Neural crest cell (in vitro differentiated cells): ENCODE data around the gene RBFOX1. TPM values are rescaled to one million over a fixed set of nuclear protein-coding genes. Genes with fewer than 3 reads are reported as not detected.

Experiments
- DNase-seq: peaks from one replicate; pipeline ENCODE4 v3.0.0; 2021; ENCODE audit warnings: low read depth, mixed read lengths, low spot score
- H3K27ac Mint-ChIP-seq: one replicate; pipeline ENCODE4 v1.8.0; 2021; ENCODE audit warnings: mild to moderate bottlenecking, mixed read lengths; ENCODE audit not compliant: unreplicated experiment
- H3K27me3 Mint-ChIP-seq: 2 replicates; pipeline ENCODE4 v1.8.0; 2021; ENCODE audit warnings: low read depth, mild to moderate bottlenecking, mixed read lengths
- H3K36me3 Mint-ChIP-seq: 2 replicates; pipeline ENCODE4 v1.8.0; 2021; ENCODE audit warnings: low read depth, mild to moderate bottlenecking, mixed read lengths
- H3K4me1 Mint-ChIP-seq: 2 replicates; pipeline ENCODE4 v1.8.0; 2021; ENCODE audit warnings: mixed read lengths
- H3K4me3 Mint-ChIP-seq: one replicate; pipeline ENCODE4 v1.8.0; 2021; ENCODE audit warnings: mild to moderate bottlenecking, mixed read lengths
- H3K9me3 Mint-ChIP-seq: 2 replicates; pipeline ENCODE4 v1.8.0; 2021; ENCODE audit warnings: mixed read lengths
- total RNA-seq: library from RNA; stranded (reverse); gene quantifications from 2 replicates; pipeline ENCODE4 v1.2.1, GENCODE V29; 2021
- TF ChIP-seq, protein P1 (sequence below): fragments of 200-600 bp; sonication (generic); conservative IDR thresholded peaks from 2 replicates; pipeline ENCODE4 v1.5.0; 2021; ENCODE audit warnings: antibody characterized with exemption, mild to moderate bottlenecking

Gene RBFOX1
- total RNA-seq, 1 donor from 2014 or later, result 1.4 TPM

DNA sequence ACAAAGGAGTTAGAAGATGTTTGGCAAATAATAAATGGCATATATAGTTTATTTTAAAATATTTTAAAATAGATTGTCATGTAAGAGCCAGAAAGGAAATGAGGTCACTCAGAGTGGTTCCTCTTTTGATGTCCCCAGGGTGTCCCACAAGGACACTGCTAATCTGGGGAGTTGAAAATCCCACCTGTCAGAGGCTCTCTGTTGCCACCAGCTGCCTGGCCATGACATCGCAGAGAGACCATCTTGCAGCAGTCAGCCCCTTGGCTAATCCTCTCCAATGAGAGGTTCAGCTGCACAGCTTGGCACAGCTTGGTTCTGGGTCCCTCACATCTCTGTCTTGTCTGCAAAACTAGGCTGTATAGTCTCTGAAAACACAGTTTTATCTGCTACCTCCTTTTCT is 11.0 kb upstream of the RBFOX1 start:
- Mint-ChIP-seq H3K4me3 (no peak overlapping the region), H3K9me3 (peaks cover 3% of the 10 kb centered on the region), H3K27ac (no peak overlapping the region), H3K4me1 (peaks cover 27% of the 10 kb centered on the region), H3K36me3 (no peaks in the 10 kb centered on the region), H3K27me3 (peaks cover 6% of the 10 kb centered on the region)
- TF ChIP-seq, protein P1, sequence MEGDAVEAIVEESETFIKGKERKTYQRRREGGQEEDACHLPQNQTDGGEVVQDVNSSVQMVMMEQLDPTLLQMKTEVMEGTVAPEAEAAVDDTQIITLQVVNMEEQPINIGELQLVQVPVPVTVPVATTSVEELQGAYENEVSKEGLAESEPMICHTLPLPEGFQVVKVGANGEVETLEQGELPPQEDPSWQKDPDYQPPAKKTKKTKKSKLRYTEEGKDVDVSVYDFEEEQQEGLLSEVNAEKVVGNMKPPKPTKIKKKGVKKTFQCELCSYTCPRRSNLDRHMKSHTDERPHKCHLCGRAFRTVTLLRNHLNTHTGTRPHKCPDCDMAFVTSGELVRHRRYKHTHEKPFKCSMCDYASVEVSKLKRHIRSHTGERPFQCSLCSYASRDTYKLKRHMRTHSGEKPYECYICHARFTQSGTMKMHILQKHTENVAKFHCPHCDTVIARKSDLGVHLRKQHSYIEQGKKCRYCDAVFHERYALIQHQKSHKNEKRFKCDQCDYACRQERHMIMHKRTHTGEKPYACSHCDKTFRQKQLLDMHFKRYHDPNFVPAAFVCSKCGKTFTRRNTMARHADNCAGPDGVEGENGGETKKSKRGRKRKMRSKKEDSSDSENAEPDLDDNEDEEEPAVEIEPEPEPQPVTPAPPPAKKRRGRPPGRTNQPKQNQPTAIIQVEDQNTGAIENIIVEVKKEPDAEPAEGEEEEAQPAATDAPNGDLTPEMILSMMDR, result no peak
- no peak for DNase-seq

DNA sequence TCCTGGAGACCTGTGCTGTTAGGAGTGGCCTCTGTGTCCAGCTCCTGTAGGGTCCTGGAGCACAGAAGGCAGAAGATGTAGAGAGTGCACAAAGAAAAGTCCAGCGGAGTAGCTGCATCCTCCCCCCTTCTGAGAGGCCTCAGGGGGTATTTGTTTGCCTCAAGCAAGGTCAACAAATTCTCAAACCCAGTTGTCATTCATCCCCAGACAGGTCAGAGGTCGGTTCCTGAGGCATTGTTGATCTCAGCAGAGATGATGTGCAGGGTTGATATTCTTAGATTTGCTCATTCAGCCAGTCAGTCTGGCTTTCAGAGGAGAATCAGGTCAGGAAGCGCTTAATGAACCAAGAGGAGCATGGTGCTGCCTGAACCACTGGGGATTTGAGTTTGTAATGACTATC is 8.3 kb upstream of the RBFOX1 start:
- Mint-ChIP-seq H3K4me1 (peaks cover 21% of the 10 kb centered on the region), H3K4me3 (no peak overlapping the region), H3K27ac (no peak overlapping the region), H3K27me3 (peaks cover 20% of the 10 kb centered on the region), H3K9me3 (peaks cover 3% of the 10 kb centered on the region), H3K36me3 (no peaks in the 10 kb centered on the region)
- TF ChIP-seq, protein P1, result no peak
- no peak for DNase-seq

DNA sequence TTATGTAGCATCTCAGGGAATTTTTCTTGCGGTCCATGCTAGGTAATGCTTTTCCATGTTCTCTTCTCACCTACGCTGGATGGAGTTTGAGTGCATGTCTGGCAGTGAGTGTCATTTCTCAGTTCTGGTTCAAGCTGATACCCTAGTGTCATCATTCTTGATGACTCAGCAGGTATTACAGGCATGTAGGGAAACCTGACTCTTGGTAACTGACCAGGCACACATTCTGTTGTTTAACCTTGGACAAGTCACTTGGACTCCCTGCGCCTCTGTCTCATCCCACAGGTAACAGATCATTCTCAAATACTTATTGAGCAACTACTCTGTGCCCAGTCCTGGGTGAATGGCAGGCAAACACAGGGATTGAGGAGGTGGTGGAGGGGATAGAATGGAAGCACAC is 6.8 kb upstream of the RBFOX1 start:
- no peak overlapping the region for H3K4me3 Mint-ChIP-seq
- H3K27ac Mint-ChIP-seq, result no peak overlapping the region
- H3K27me3 Mint-ChIP-seq, result peaks cover 23% of the 10 kb centered on the region
- no peaks in the 10 kb centered on the region for H3K36me3 Mint-ChIP-seq
- TF ChIP-seq, protein P1, result no peak
- peaks cover 20% of the 10 kb centered on the region for H3K4me1 Mint-ChIP-seq
- no peak for DNase-seq
- peaks cover 3% of the 10 kb centered on the region for H3K9me3 Mint-ChIP-seq

DNA sequence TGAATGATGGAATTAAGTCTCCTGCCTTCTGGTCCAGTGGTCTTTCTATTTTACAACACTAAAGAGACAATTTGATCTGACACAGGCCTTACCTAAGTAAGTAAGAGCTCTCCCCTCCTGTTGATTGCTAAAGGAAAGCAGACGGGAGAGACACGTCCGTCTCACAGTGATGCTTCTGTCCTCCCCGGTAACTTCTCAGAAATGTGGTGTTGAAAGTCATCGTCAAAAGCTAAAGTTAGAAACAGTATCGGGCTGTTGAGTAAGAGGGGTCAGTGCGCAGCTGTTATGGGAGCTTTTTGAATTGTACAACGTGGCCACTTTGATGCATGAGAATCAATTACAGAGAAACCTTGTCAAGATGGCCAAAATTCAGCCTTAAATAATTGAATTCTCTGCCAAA is 1.9 kb upstream of the RBFOX1 start:
- DNase-seq, result no peak
- no peaks in the 10 kb centered on the region for H3K4me1 Mint-ChIP-seq

DNA sequence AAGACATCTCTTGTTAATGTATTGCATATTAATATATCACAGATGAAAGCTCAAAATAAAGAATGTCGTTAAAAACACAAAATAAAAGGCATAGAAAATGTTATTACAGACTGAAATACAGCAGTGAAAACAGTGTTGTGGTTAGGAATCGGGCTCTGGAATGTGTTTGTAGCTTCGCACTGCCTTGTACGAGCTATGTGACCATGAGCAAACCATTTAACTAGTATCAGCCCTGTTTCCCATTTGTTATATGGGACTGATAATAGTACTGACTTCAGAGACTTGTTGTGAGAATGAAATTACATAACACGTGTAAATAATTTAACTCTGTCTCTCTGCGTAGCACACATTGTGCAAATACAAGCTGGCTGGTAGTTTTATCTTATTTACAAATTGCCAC is 648 bp upstream of the RBFOX1 start:
- H3K4me1 Mint-ChIP-seq, result no peaks in the 10 kb centered on the region
- no peak overlapping the region for H3K27ac Mint-ChIP-seq
- DNase-seq, result no peak
- H3K4me3 Mint-ChIP-seq, result no peak overlapping the region
- no peaks in the 10 kb centered on the region for H3K36me3 Mint-ChIP-seq
- TF ChIP-seq, protein P1, result no peak
- no peaks in the 10 kb centered on the region for H3K9me3 Mint-ChIP-seq
- H3K27me3 Mint-ChIP-seq, result peaks cover 20% of the 10 kb centered on the region

More for the DNA sequence above, 1.9 kb upstream of the RBFOX1 start:
- TF ChIP-seq, protein P1, result no peak
- Mint-ChIP-seq H3K27me3 (peaks cover 25% of the 10 kb centered on the region), H3K36me3 (no peaks in the 10 kb centered on the region), H3K27ac (no peak overlapping the region), H3K9me3 (no peaks in the 10 kb centered on the region), H3K4me3 (no peak overlapping the region)
